DMS53 treated with DMSO at 0.1 percent for 48 hours (cell line): ENCODE measurements around the gene ELP6.
"Not testable (repeated sequence)": the region's sequence is repeated elsewhere in the genome, so short reads cannot be mapped to it uniquely, and the experiment has no call there.

Experiments used
- DNase-seq: peaks from one replicate; lab custom pipeline; 2025; ENCODE audit not compliant: unreplicated experiment; lab: John Stamatoyannopoulos, UW

The ELP6 gene

GRCh38 chr3:47468315-47468714 lies 45.2 kb downstream of the ELP6 start:
- DNase-seq, result not testable (repeated sequence)

DNA sequence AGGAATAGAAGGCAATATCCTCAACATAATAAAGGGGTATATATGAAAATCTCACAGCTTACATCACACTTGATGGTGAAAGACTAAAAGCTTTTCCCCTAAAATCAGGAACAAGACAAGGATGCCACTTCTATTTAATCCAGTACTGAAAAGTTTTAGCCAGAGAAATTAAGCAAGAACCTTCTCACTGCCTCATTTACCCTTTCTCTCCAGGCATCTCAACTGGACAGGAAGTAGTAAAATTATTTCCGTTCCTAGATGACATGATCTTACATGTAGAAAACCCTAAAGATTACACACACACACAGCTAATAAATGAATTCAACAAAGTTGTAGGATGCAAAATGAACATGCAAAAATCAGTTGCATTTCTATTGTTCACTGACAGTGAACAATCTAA lies 48.9 kb downstream of the ELP6 start:
- DNase-seq, result no peak

DNA sequence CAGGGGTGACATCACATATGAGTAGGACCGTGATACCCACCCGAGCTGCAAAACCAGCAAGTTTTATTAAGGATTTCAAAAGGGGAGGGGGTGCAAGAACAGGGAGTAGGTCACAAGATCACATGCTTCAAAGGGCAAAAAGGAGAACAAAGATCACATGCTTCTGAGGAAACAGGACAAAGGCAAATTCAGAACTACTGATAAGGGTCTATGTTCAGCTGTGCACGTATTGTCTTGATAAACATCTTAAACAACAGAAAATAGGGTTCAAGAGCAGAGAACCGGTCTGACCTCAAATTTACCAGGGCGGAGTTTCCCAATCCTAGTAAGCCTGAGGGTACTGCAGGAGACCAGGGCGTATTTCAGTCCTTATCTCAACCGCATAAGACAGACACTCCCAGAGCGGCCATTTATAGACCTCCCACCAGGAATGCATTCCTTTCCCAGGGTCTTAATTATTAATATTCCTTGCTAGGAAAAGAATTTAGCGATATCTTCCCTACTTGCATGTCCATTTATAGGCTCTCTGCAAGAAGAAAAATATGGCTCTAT lies 53.9 kb downstream of the ELP6 start:
- DNase-seq, result not testable (repeated sequence)

- DNase-seq, result no peak
Measured at GRCh38 chr3:47456984-47457383, 56.5 kb downstream of the ELP6 start.

DNA sequence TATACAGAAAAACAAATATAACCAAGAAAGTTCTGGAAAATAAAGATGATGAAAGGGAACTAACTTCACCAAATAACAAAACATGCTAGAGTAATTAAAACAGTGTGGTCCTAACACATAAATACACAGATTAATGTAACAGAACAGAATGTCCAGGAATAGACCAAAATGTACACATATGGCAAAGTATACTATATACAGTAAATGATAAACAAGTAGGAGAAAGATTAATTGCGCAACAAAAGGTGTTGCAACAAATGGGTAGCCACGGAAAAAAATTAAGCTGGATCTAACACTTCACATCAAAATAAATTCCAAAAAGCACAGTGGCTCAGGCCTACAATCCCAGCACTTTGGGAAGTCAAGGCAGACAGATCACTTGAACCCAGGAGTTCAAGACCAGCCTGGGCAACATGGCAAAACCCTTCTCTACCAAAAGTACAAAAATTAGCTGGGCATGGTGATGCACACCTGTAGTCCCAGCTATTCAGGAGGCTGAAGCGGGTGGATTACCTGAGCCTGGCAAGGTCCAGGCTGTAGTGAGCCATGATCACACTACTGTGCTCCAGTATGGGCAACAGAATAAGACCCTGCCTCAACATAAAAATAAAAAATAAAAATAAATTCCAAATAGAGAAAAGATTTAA lies 57.6 kb downstream of the ELP6 start:
- no peak for DNase-seq

- DNase-seq, result no peak
Measured at GRCh38 chr3:47452453-47453215, 60.9 kb downstream of the ELP6 start.
